HepG2 (cell line): ENCODE measurements around the gene EWSR1. TPM values are rescaled to one million over a fixed set of nuclear protein-coding genes. Genes with fewer than 3 reads are reported as not detected.

Experiments
- CREM ChIP-seq, 2 experiments: sonication (generic) in 1 of 2; formaldehyde crosslinking in 1 of 2; IDR thresholded peaks; 2 replicates each; pipeline versions ENCODE4 v1.4.0 to v1.6.1; 2016 to 2020; ENCODE audit warnings: antibody characterized with exemption in 1 of 2, mild to moderate bottlenecking in 1 of 2, missing genetic modification reagents in 1 of 2
- CSRNP1 ChIP-seq: sonication (generic); formaldehyde crosslinking; IDR thresholded peaks from 2 replicates; pipeline ENCODE4 v1.8.1; 2023; ENCODE audit warnings: mild to moderate bottlenecking, missing genetic modification reagents
- FUBP1 ChIP-seq: sonication (generic); formaldehyde crosslinking; IDR thresholded peaks from 2 replicates; pipeline ENCODE4 v1.5.1; 2020; ENCODE audit warnings: missing genetic modification reagents, mild to moderate bottlenecking, borderline replicate concordance
- HOMEZ ChIP-seq: IDR thresholded peaks from 2 replicates; pipeline ENCODE4 v1.6.1; 2016; ENCODE audit warnings: low read depth
- KDM1A ChIP-seq: IDR thresholded peaks from 2 replicates; pipeline ENCODE4 v1.6.1; 2016; ENCODE audit warnings: missing compliant biosample characterization
- KLF9 ChIP-seq: IDR thresholded peaks from 2 replicates; pipeline ENCODE4 v1.6.1; 2016; ENCODE audit warnings: low read depth
- MED13 ChIP-seq: sonication (generic); formaldehyde crosslinking; IDR thresholded peaks from 2 replicates; pipeline ENCODE4 v1.5.0; 2020; ENCODE audit warnings: missing genetic modification reagents
- MTF2 ChIP-seq: sonication (generic); formaldehyde crosslinking; IDR thresholded peaks from 2 replicates; pipeline ENCODE4 v1.5.0; 2020; ENCODE audit warnings: missing genetic modification reagents, borderline replicate concordance
- NPAS2 ChIP-seq: sonication (generic); formaldehyde crosslinking; IDR thresholded peaks from 2 replicates; pipeline ENCODE4 v1.8.0; 2022; ENCODE audit warnings: mild to moderate bottlenecking, missing genetic modification reagents, borderline replicate concordance
- NR3C1 ChIP-seq: sonication (generic); formaldehyde crosslinking; IDR thresholded peaks from 2 replicates; pipeline ENCODE4 v1.4.0; 2020; ENCODE audit warnings: missing genetic modification reagents
- PBX2 ChIP-seq: IDR thresholded peaks from 2 replicates; pipeline ENCODE4 v1.6.1; 2016; ENCODE audit warnings: control low read depth
- SPEN ChIP-seq: sonication (generic); formaldehyde crosslinking; IDR thresholded peaks from 2 replicates; pipeline ENCODE4 v1.5.1; 2020; ENCODE audit warnings: low read depth, mild to moderate bottlenecking, missing genetic modification reagents
- TAF15 ChIP-seq: fragments of 200-400 bp; formaldehyde crosslinking; IDR thresholded peaks from one replicate; pipeline ENCODE4 v1.6.1; 2018; ENCODE audit warnings: mild to moderate bottlenecking, low read depth, low read length; ENCODE audit not compliant: poor library complexity, severe bottlenecking
- TSC22D2 ChIP-seq: sonication (generic); formaldehyde crosslinking; IDR thresholded peaks from 2 replicates; pipeline ENCODE4 v1.5.1; 2020; ENCODE audit warnings: missing genetic modification reagents, mild to moderate bottlenecking, borderline replicate concordance
- ZNF234 ChIP-seq: sonication (generic); formaldehyde crosslinking; conservative IDR thresholded peaks from 2 replicates; pipeline ENCODE4 v1.5.1; 2020; ENCODE audit warnings: mild to moderate bottlenecking, missing genetic modification reagents
- ZNF296 ChIP-seq: sonication (generic); formaldehyde crosslinking; conservative IDR thresholded peaks from 2 replicates; pipeline ENCODE4 v1.5.0; 2020; ENCODE audit warnings: mild to moderate bottlenecking, missing genetic modification reagents
- ZNF460 ChIP-seq: sonication (generic); formaldehyde crosslinking; IDR thresholded peaks from 2 replicates; pipeline ENCODE4 v1.5.1; 2020; ENCODE audit warnings: missing genetic modification reagents, mild to moderate bottlenecking, borderline replicate concordance
- ZNF619 ChIP-seq: sonication (generic); formaldehyde crosslinking; IDR thresholded peaks from 2 replicates; pipeline ENCODE4 v1.4.0; 2020; ENCODE audit warnings: mild to moderate bottlenecking, missing genetic modification reagents
- ZSCAN29 ChIP-seq: sonication (generic); formaldehyde crosslinking; conservative IDR thresholded peaks from 2 replicates; pipeline ENCODE4 v1.4.0; 2020; ENCODE audit warnings: mild to moderate bottlenecking, missing genetic modification reagents
- ZSCAN5A ChIP-seq: sonication (generic); formaldehyde crosslinking; IDR thresholded peaks from 2 replicates; pipeline ENCODE4 v1.8.0; 2022; ENCODE audit warnings: mild to moderate bottlenecking, missing genetic modification reagents, borderline replicate concordance
- polyA plus RNA-seq, 8 experiments: library from polyadenylated mRNA; depleted of rRNA in 3 of 8; stranded (reverse) in 7 of 8; unstranded in 1 of 8; fragments of >200 nt; fragmentation: Illumina TruSeq in 4 of 8; extraction: Trizol in 4 of 8; gene quantifications; 2 replicates each; pipeline versions ENCODE4 v1.2.1 to v1.2.3, GENCODE V29; 2011 to 2016; ENCODE audit warnings: low read depth in 4 of 8, missing spikeins in 1 of 8, mixed read lengths in 1 of 8; ENCODE audit not compliant: insufficient read depth in 1 of 8
- total RNA-seq, 5 experiments: library from RNA; depleted of rRNA; stranded (reverse); fragments of >200 nt; fragmentation: Illumina TruSeq; extraction: Trizol; gene quantifications; 2 replicates each; pipeline ENCODE4 v1.2.3, GENCODE V29; 2016; ENCODE audit warnings: low read depth in 1 of 5

Gene EWSR1
- total and polyA plus RNA-seq, 2 of the 13 experiments (the other 11 are each of a cell fraction or from before 2014, with no cell fraction given), result 211 to 326 TPM

- TF ChIP-seq SPEN (peak; percentile 60; the same call in 1 of the 2 replicates), ZNF234 (CRISPR knock-in tag) (no peak), MED13 (CRISPR knock-in tag) (no peak), KDM1A (CRISPR knock-in tag) (no peak), MTF2 (CRISPR knock-in tag) (peak; percentile 62; the same call in 1 of the 2 replicates), CSRNP1 (CRISPR knock-in tag) (no peak), CREM (IDR thresholded peaks at IDR 0.05) (no peak), CREM (CRISPR knock-in tag; IDR thresholded peaks at IDR 0.05) (no peak), TAF15 (no peak), ZNF619 (CRISPR knock-in tag) (no peak), ZSCAN29 (CRISPR knock-in tag) (no peak), PBX2 (CRISPR knock-in tag) (no peak), NPAS2 (CRISPR knock-in tag) (no peak; the same call in 1 of the 2 replicates), ZSCAN5A (CRISPR knock-in tag) (no peak), HOMEZ (no peak), TSC22D2 (CRISPR knock-in tag) (no peak; the same call in 1 of the 2 replicates), NR3C1 (no peak), ZNF296 (no peak), KLF9 (no peak), ZNF460 (CRISPR knock-in tag) (no peak), FUBP1 (CRISPR knock-in tag) (no peak)
Observed at GRCh38 chr22:29268511-29269229, 602 bp downstream of the EWSR1 start (continued).
